ENCODE results near the gene ZNF544. TPM values are rescaled to one million over a fixed set of nuclear protein-coding genes. Genes with fewer than 3 reads are reported as not detected.
A peak's percentile ranks its signal among the peaks of the same experiment; 100 is the strongest.
"Not testable (repeated sequence)": the region's sequence is repeated elsewhere in the genome, so short reads cannot be mapped to it uniquely, and the experiment has no call there.

The ZNF544 gene
- total and polyA plus RNA-seq, 4 donors = 11.2 to 26.2 (median 15.9) TPM

GRCh38 chr19:58229255-58229639, 533 bp downstream of the ZNF544 start:
- intact Hi-C loops (cut with DNase I) = no loop called here
- DNase-seq (no peak), ATAC-seq (ENCODE audit: low FRiP score) (no peak)
- H3K36me3 ChIP-seq (ENCODE audit: control insufficient read depth in 1 of 2, insufficient read depth in 2 of 2, low read length in 1 of 2) = peaks cover 0 to 8% of the 10 kb centered on the region in 2 donors
- H3K9me3 ChIP-seq (ENCODE audit: control insufficient read depth, low read length) = peaks cover 13% of the 10 kb centered on the region
- H3K27me3 ChIP-seq (ENCODE audit: control insufficient read depth in 1 of 2, insufficient read depth in 2 of 2, low read length in 1 of 2) = no peaks in the 10 kb centered on the region
- 4 to 10% methylated on average over 12 to 13 of the region's 13 CpGs for WGBS, 2 donors
- H3K4me3 ChIP-seq (ENCODE audit: low read length in 2 of 2) = peak overlapping the region; percentile 51 to 83
- H3K4me1 ChIP-seq (ENCODE audit: control insufficient read depth in 1 of 2, insufficient read depth in 2 of 2, low read length in 2 of 2) = no peaks in the 10 kb centered on the region
- H3K27ac ChIP-seq (ENCODE audit: low read depth in 1 of 2, low read length in 2 of 2) = no peak overlapping the region

DNA sequence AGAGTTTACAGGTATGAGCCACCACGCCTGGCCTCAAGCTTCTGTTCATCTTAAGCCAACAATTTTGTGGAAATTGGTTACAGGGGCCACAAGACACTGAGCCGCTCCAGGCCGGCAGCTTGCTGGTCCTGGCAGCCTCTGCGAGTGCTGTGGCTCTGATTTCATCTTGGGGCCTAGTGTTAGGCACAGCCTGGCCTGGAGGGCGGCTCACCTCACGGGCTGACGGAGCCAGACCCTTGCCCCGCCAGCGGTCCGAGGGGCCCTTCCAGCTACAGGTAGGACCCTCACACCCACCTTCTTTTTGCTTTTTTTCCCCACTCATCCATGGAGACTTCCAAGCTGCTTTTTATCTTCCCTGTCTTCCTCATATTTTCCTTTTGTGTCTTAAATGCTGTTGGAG, 8.6 kb downstream of the ZNF544 start:
- H3K27ac ChIP-seq (ENCODE audit: low read depth in 1 of 2, low read length in 2 of 2) = no peak overlapping the region
- ATAC-seq (ENCODE audit: low FRiP score) (no peak), DNase-seq (no peak)

GRCh38 chr19:58243351-58243750, 14.6 kb downstream of the ZNF544 start:
- Histone ChIP-seq H3K27ac (ENCODE audit: low read depth in 1 of 2, low read length in 2 of 2) (no peak overlapping the region), H3K36me3 (ENCODE audit: control insufficient read depth in 1 of 2, insufficient read depth in 2 of 2, low read length in 1 of 2) (peaks cover 37 to 44% of the 10 kb centered on the region in 2 donors), H3K4me1 (ENCODE audit: control insufficient read depth in 1 of 2, insufficient read depth in 2 of 2, low read length in 2 of 2) (no peaks in the 10 kb centered on the region), H3K4me3 (ENCODE audit: low read length in 2 of 2) (no peak overlapping the region), H3K9me3 (ENCODE audit: control insufficient read depth, low read length) (peaks cover 57% of the 10 kb centered on the region), H3K27me3 (ENCODE audit: control insufficient read depth in 1 of 2, insufficient read depth in 2 of 2, low read length in 1 of 2) (no peaks in the 10 kb centered on the region)
- no peak for ATAC-seq (ENCODE audit: low FRiP score)
- DNase-seq = no peak
- intact Hi-C loops (cut with DNase I) = no loop called here
- 97 to 100% methylated on average over 6 of the region's 6 CpGs for WGBS, 2 donors

More for the DNA sequence above, 8.6 kb downstream of the ZNF544 start:
- intact Hi-C loops (cut with DNase I) = no loop called here
- Histone ChIP-seq H3K27me3 (ENCODE audit: control insufficient read depth in 1 of 2, insufficient read depth in 2 of 2, low read length in 1 of 2) (no peaks in the 10 kb centered on the region), H3K4me1 (ENCODE audit: control insufficient read depth in 1 of 2, insufficient read depth in 2 of 2, low read length in 2 of 2) (no peaks in the 10 kb centered on the region), H3K4me3 (ENCODE audit: low read length in 2 of 2) (no peak overlapping the region), H3K36me3 (ENCODE audit: control insufficient read depth in 1 of 2, insufficient read depth in 2 of 2, low read length in 1 of 2) (peaks cover 14 to 25% of the 10 kb centered on the region in 2 donors), H3K9me3 (ENCODE audit: control insufficient read depth, low read length) (peaks cover 37% of the 10 kb centered on the region)
- 96 to 98% methylated on average over 10 of the region's 10 CpGs for WGBS, 2 donors

- no peak for ATAC-seq (ENCODE audit: low FRiP score)
- intact Hi-C loops (cut with DNase I) = no loop called here
- WGBS, 2 donors = 97 to 99% methylated on average over 3 of the region's 3 CpGs
These were observed 20.2 kb downstream of the ZNF544 start for GRCh38 chr19:58248886-58249285.

GRCh38 chr19:58252102-58252685, 23.5 kb downstream of the ZNF544 start:
- Histone ChIP-seq H3K27ac (ENCODE audit: low read depth in 1 of 2, low read length in 2 of 2) (no peak overlapping the region), H3K9me3 (ENCODE audit: control insufficient read depth, low read length) (peaks cover 32% of the 10 kb centered on the region), H3K4me1 (ENCODE audit: control insufficient read depth in 1 of 2, insufficient read depth in 2 of 2, low read length in 2 of 2) (no peaks in the 10 kb centered on the region), H3K27me3 (ENCODE audit: control insufficient read depth in 1 of 2, insufficient read depth in 2 of 2, low read length in 1 of 2) (no peaks in the 10 kb centered on the region), H3K4me3 (ENCODE audit: low read length in 2 of 2) (no peak overlapping the region), H3K36me3 (ENCODE audit: control insufficient read depth in 1 of 2, insufficient read depth in 2 of 2, low read length in 1 of 2) (peaks cover 11 to 40% of the 10 kb centered on the region in 2 donors)
- ATAC-seq (ENCODE audit: low FRiP score) (no peak), DNase-seq (no peak)
- WGBS, 2 donors = 97 to 100% methylated on average over 2 of the region's 2 CpGs
- intact Hi-C loops (cut with DNase I) = loop anchor here in 1 of 2 donors (10.0 kb wide), 1 partner anchor 47 kb away; no protein-coding TSS in a partner anchor

More at GRCh38 chr19:58248886-58249285, 20.2 kb downstream of the ZNF544 start:
- Histone ChIP-seq H3K27ac (ENCODE audit: low read depth in 1 of 2, low read length in 2 of 2) (no peak overlapping the region), H3K9me3 (ENCODE audit: control insufficient read depth, low read length) (peaks cover 45% of the 10 kb centered on the region), H3K27me3 (ENCODE audit: control insufficient read depth in 1 of 2, insufficient read depth in 2 of 2, low read length in 1 of 2) (no peaks in the 10 kb centered on the region), H3K4me1 (ENCODE audit: control insufficient read depth in 1 of 2, insufficient read depth in 2 of 2, low read length in 2 of 2) (no peaks in the 10 kb centered on the region), H3K4me3 (ENCODE audit: low read length in 2 of 2) (no peak overlapping the region), H3K36me3 (ENCODE audit: control insufficient read depth in 1 of 2, insufficient read depth in 2 of 2, low read length in 1 of 2) (peaks cover 29 to 46% of the 10 kb centered on the region in 2 donors)
- no peak for DNase-seq

DNA sequence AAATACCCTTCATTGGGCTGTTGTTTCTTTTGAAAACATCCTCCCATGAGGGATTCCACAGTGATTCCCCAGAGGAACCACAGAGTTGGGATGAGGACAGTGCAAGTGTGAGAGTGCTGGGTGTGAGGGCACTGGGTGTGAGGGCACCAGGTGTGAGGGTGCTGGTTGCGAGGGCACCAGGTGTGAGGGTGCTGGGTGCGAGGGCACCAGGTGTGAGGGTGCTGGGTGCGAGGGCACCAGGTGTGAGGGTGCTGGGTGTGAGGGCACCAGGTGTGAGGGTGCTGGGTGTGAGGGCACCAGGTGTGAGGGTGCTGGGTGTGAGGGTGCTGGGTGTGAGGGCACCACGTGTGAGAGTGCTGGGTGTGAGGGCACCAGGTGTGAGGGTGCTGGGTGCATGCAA, 29.5 kb downstream of the ZNF544 start:
- not testable (repeated sequence) for H3K4me3 ChIP-seq (ENCODE audit: low read length in 2 of 2); H3K4me1 ChIP-seq (ENCODE audit: control insufficient read depth in 1 of 2, insufficient read depth in 2 of 2, low read length in 2 of 2); DNase-seq; H3K27me3 ChIP-seq (ENCODE audit: control insufficient read depth in 1 of 2, insufficient read depth in 2 of 2, low read length in 1 of 2); H3K27ac ChIP-seq (ENCODE audit: low read depth in 1 of 2, low read length in 2 of 2); ATAC-seq (ENCODE audit: low FRiP score)
- intact Hi-C loops (cut with DNase I) = loop anchor here in 1 of 2 donors (10.0 kb wide), 1 partner anchor 53 kb away; no protein-coding TSS in a partner anchor
- 92 to 96% methylated on average over 3 to 4 of the region's 4 CpGs for WGBS, 2 donors
- H3K36me3 ChIP-seq (ENCODE audit: control insufficient read depth in 1 of 2, insufficient read depth in 2 of 2, low read length in 1 of 2) = peaks cover 23 to 38% of the 10 kb centered on the region in 2 donors
- H3K9me3 ChIP-seq (ENCODE audit: control insufficient read depth, low read length) = peaks cover 54% of the 10 kb centered on the region

GRCh38 chr19:58261600-58261967, 32.9 kb downstream of the ZNF544 start:
- peaks cover 19 to 25% of the 10 kb centered on the region in 2 donors for H3K36me3 ChIP-seq (ENCODE audit: control insufficient read depth in 1 of 2, insufficient read depth in 2 of 2, low read length in 1 of 2)
- 98 to 99% methylated on average over 3 of the region's 3 CpGs for WGBS, 2 donors
- no peaks in the 10 kb centered on the region for H3K4me1 ChIP-seq (ENCODE audit: control insufficient read depth in 1 of 2, insufficient read depth in 2 of 2, low read length in 2 of 2)
- peaks cover 63% of the 10 kb centered on the region for H3K9me3 ChIP-seq (ENCODE audit: control insufficient read depth, low read length)
- no peaks in the 10 kb centered on the region for H3K27me3 ChIP-seq (ENCODE audit: control insufficient read depth in 1 of 2, insufficient read depth in 2 of 2, low read length in 1 of 2)
- intact Hi-C loops (cut with DNase I) = no loop called here
- H3K27ac ChIP-seq (ENCODE audit: low read depth in 1 of 2, low read length in 2 of 2) = no peak overlapping the region
- DNase-seq (no peak), ATAC-seq (ENCODE audit: low FRiP score) (no peak)
- no peak overlapping the region for H3K4me3 ChIP-seq (ENCODE audit: low read length in 2 of 2)

- peaks cover 19 to 25% of the 10 kb centered on the region in 2 donors for H3K36me3 ChIP-seq (ENCODE audit: control insufficient read depth in 1 of 2, insufficient read depth in 2 of 2, low read length in 1 of 2)
- intact Hi-C loops (cut with DNase I) = no loop called here
- no peak for DNase-seq
- no peak overlapping the region for H3K27ac ChIP-seq (ENCODE audit: low read depth in 1 of 2, low read length in 2 of 2)
- no peaks in the 10 kb centered on the region for H3K4me1 ChIP-seq (ENCODE audit: control insufficient read depth in 1 of 2, insufficient read depth in 2 of 2, low read length in 2 of 2)
- WGBS, 2 donors = 98 to 99% methylated on average over 19 of the region's 19 CpGs
- no peak overlapping the region for H3K4me3 ChIP-seq (ENCODE audit: low read length in 2 of 2)
- no peaks in the 10 kb centered on the region for H3K27me3 ChIP-seq (ENCODE audit: control insufficient read depth in 1 of 2, insufficient read depth in 2 of 2, low read length in 1 of 2)
- ATAC-seq (ENCODE audit: low FRiP score) = no peak
- H3K9me3 ChIP-seq (ENCODE audit: control insufficient read depth, low read length) = peaks cover 65% of the 10 kb centered on the region
These were observed 33.5 kb downstream of the ZNF544 start for GRCh38 chr19:58261968-58262921.
